HG03457 (cell line): ENCODE data around the gene C10orf53.

Source experiments
- ATAC-seq: cut with Tn5 transposase; IDR thresholded peaks from one replicate; pipeline ENCODE4 v1.9.1; 2021; ENCODE audit warnings: moderate number of reproducible peaks; ENCODE audit not compliant: unreplicated experiment

The C10orf53 gene

GRCh38 chr10:49736564-49737113 lies 57.2 kb downstream of the C10orf53 start:
- ATAC-seq = no peak

GRCh38 chr10:49737474-49738201 lies 58.2 kb downstream of the C10orf53 start:
- ATAC-seq = no peak

GRCh38 chr10:49738616-49739360 lies 59.3 kb downstream of the C10orf53 start:
- ATAC-seq = no peak

DNA sequence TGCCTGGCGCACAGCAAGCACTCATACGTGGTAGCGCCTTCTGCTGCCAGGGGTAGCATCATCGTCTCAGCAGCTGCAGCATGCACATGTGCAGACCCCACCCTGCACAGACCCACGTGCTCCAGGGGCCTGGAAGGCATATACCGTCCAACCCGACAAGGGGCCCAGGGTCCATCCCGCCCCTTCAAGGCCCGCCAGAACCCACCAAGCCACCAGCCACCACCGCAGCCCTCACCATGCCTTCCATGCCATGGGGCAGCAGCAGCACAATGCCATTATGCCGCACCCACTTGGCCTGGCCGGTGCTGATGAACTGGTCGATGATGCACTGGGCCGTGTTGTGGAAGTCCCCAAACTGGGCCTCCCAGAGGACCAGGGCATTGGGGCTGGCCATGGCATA lies 60.0 kb downstream of the C10orf53 start:
- no peak for ATAC-seq

DNA sequence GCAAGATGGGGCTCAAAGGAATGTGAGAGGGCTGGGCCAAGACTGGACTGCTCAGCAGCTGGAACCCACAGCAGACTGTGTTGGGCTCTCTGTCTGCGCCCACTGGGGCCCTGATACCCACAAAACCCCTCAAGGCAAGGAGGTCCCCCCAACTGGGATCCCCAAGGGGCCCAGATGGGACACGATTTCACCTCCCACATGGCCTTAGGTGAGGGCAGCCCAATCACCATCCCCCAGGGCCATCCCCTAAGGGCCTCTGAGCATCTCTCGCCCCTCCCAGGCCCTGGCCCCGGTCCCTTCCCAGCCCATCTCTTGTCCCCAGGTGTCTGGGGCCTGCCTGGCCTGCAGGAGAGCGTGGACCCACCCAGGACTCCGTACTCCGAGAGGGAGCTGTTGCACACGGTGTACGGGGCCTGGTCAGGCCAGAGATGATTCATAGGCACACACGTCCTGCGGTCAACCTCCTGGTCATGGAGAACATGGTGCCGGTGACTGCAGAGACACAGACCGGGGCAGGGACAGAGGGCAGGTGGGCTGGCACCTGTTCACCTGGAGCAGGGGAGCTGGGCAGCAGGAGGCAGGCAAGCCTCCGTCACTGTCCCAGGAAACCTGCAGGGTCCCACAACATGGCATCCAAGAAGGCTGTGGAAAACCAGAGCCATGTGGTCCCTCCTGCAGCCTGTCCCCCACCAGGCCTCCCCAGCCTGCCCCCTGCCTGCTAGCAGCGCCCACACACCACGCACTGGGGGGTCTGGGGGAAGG lies 61.1 kb downstream of the C10orf53 start:
- no peak for ATAC-seq

- no peak for ATAC-seq
Observed at GRCh38 chr10:49741108-49741995, 61.9 kb downstream of the C10orf53 start.

GRCh38 chr10:49742683-49743463 lies 63.4 kb downstream of the C10orf53 start:
- no peak for ATAC-seq

- no peak for ATAC-seq
Observed at GRCh38 chr10:49743464-49744075, 64.1 kb downstream of the C10orf53 start.

DNA sequence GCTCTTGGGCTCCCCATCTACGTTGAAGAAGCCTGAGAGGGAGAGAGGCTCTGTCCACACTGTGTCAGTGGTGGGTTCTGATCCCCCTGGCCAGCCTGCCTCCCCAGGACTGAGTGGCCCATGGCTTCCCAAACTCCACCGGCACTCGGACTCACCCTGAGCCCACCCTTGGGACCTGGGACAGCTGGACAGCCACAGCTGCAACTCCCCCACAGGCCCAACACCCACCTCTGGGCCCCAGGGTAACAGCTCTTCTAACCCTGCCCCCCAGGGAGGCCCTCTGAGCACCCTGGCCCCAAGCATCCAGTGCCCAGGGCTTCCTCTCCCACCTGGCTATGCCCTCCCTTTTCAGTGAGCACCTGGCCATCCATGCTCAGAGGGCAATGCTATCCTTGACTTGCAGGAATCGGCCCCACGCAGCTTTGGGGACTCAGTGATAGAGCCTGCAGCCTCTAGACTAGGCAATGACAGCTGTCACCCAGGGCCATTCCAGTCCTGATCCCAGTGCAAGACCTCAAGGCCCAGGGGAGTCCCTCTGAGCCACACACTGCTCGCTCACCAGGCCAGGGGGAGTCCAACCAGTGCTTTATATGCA lies 64.7 kb downstream of the C10orf53 start:
- no peak for ATAC-seq

DNA sequence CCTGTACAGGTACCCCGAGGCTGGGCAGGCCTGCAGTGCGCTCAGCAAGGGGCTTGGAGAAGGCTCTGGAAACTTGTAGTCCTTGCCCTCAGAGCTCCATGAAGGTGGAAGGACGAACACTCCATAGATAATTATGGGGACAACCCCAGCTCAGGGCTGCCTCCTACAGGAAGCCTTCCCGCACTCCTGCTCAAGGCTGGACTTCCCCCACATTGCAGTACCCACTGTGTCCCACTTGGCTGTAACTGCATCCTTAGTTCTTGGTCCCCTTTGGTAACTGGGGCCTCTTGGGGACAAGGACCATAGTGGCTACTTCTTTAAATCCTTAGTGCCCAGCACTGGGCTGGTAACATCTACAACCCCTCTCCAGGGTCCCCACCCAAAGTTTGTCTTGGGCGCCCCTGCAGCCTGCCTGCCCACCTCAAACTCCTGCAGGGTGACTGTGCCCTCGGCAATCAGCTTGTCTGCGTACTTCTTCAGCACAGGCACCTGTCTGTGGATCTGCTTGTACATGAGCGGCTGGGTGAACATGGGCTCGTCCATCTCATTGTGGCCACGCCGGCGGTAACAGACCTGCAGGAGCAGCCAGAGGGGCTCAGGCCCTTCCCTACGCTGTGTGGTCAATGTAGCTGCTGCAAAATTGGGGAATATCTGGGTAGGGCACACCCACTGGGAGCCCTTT lies 65.6 kb downstream of the C10orf53 start:
- ATAC-seq = no peak

- no peak for ATAC-seq
Observed at GRCh38 chr10:49745756-49746155, 66.3 kb downstream of the C10orf53 start.

GRCh38 chr10:49746626-49747302 lies 67.3 kb downstream of the C10orf53 start:
- ATAC-seq = no peak
